ENCODE data around the gene CADM2. TPM values are rescaled to one million over a fixed set of nuclear protein-coding genes. Genes with fewer than 3 reads are reported as not detected.

CADM2 gene
- total and polyA plus RNA-seq, 2 experiments from 2014 or later = 0.09 TPM; not detected in 1

DNA sequence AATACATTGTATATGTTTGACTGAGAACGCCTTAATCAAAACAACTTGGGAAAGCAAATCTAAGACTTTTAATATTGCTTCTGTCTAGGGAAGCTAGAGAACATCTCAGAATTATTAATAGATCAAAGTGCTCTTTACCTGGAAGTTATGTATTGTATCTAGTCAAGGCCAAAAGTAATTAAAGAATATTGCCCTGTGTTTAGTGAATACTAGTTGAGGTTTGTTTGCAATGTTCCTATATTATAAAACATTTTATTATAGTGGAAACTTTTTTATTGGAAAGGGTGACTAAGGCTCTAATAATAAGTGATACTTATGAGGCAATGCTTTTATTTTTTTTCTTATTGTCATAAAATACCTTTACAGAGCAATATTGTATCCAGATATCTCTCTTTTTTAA lies 118.2 kb downstream of the CADM2 start:
- no peak overlapping the region for H3K4me2 ChIP-seq (ENCODE audit: unreplicated experiment)
- H3K36me3 ChIP-seq (ENCODE audit: low read depth) = no peaks in the 10 kb centered on the region
- TF ChIP-seq EZH2phosphoT487 (IDR thresholded peaks at IDR 0.05; ENCODE audit: insufficient read depth, low read depth) (no peak), EZH2 (IDR thresholded peaks at IDR 0.05; ENCODE audit: insufficient read depth, poor library complexity, severe bottlenecking) (no peak)
- DNase-seq = no peak
- no peak overlapping the region for H3K27ac ChIP-seq
- no peaks in the 10 kb centered on the region for H3K9me3 ChIP-seq (ENCODE audit: low read depth)
- no peaks in the 10 kb centered on the region for H4K20me1 ChIP-seq (ENCODE audit: insufficient read depth)
- 58 to 61% methylated on average over 1 of the region's 1 CpG for WGBS, 2 experiments (ENCODE audit: low coverage in 1 of 2, low lambda C conversion rate in 2 of 2, missing lambda C conversion rate in 2 of 2)
- H3K4me3 ChIP-seq = no peak overlapping the region
- no peaks in the 10 kb centered on the region for H3K79me2 ChIP-seq (ENCODE audit: insufficient read depth)
- no peaks in the 10 kb centered on the region for H3F3A ChIP-seq (ENCODE audit: insufficient read depth)
- no peaks in the 10 kb centered on the region for H3K27me3 ChIP-seq (replicated peaks; ENCODE audit: insufficient read depth)
- H3K9ac ChIP-seq = no peak overlapping the region
- in situ Hi-C loops (cut with MboI) = no loop called here
- H2AFZ ChIP-seq = no peak overlapping the region
- no peaks in the 10 kb centered on the region for H3K4me1 ChIP-seq (ENCODE audit: insufficient read depth)
- no peaks in the 10 kb centered on the region for H3K9me2 ChIP-seq (ENCODE audit: insufficient read depth)

DNA sequence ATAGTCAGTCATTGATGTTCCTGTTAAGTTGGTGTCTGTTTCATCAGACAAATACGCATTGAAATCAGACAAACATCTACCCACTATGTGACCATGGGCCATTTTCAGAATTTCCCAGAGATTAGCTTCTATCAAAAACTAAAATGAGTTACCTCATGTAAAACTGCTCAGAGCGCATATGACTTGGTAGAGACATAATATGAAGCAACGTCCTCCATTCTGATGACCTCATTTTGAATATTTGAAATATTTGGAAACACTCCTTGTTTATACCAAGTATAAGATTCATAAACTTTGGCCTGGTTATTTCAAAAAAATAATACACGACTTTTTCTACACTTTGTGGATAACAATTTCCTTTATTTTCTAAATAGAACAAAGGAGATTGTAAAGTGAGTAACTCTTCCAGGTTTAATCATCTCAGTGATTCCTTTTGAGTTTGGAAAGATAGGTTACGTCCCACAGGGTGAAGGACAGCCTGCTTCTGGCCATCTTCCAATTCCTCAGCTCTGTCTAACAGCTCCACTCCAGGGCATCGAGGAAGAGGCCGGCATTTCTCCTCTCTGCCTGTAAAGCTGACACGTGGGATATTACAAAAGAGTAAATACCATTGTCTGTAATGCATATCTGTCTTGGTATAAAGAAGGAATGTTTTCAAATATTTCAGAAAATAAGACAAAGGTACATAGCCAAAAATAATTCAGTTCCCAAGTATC lies 122.6 kb downstream of the CADM2 start:
- Histone ChIP-seq H3K27ac (no peak overlapping the region), H3K79me2 (ENCODE audit: insufficient read depth) (no peaks in the 10 kb centered on the region), H4K20me1 (ENCODE audit: insufficient read depth) (no peaks in the 10 kb centered on the region), H3K4me3 (no peak overlapping the region), H3K36me3 (ENCODE audit: low read depth) (no peaks in the 10 kb centered on the region), H3K9ac (no peak overlapping the region), H3K27me3 (replicated peaks; ENCODE audit: insufficient read depth) (no peaks in the 10 kb centered on the region), H3K9me2 (ENCODE audit: insufficient read depth) (no peaks in the 10 kb centered on the region), H3K9me3 (ENCODE audit: low read depth) (no peaks in the 10 kb centered on the region), H3K4me1 (ENCODE audit: insufficient read depth) (no peaks in the 10 kb centered on the region), H3F3A (ENCODE audit: insufficient read depth) (no peaks in the 10 kb centered on the region), H3K4me2 (ENCODE audit: unreplicated experiment) (no peak overlapping the region), H2AFZ (no peak overlapping the region)
- 29 to 31% methylated on average over 8 of the region's 8 CpGs for WGBS, 2 experiments (ENCODE audit: low coverage in 1 of 2, low lambda C conversion rate in 2 of 2, missing lambda C conversion rate in 2 of 2)
- TF ChIP-seq EZH2phosphoT487 (IDR thresholded peaks at IDR 0.05; ENCODE audit: insufficient read depth, low read depth) (no peak), EZH2 (IDR thresholded peaks at IDR 0.05; ENCODE audit: insufficient read depth, poor library complexity, severe bottlenecking) (no peak)
- in situ Hi-C loops (cut with MboI) = no loop called here
- no peak for DNase-seq

DNA sequence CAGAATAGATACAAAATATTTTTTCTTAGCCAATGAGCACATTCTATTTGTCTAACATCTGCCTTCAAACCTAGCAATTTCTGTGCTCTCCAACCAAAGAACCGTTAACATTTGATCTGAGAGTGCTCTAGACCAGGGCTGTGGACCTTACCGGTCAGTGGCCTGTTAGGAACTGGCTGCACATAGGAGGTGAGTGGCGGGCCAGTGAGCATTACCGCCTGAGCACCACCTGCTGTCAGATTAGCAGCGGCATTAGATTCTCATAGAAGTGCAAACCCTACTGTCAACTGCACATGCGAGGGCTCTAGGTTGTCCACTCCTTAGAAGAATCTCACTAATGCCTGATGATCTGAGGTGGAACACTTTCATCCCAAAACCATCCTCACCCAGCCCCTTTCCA lies 131.7 kb downstream of the CADM2 start:
- no peaks in the 10 kb centered on the region for H3K9me3 ChIP-seq (ENCODE audit: low read depth)
- H3K79me2 ChIP-seq (ENCODE audit: insufficient read depth) = no peaks in the 10 kb centered on the region
- no peaks in the 10 kb centered on the region for H4K20me1 ChIP-seq (ENCODE audit: insufficient read depth)
- H3K9ac ChIP-seq = no peak overlapping the region
- no peak overlapping the region for H2AFZ ChIP-seq
- in situ Hi-C loops (cut with MboI) = no loop called here
- H3K4me1 ChIP-seq (ENCODE audit: insufficient read depth) = no peaks in the 10 kb centered on the region
- no peaks in the 10 kb centered on the region for H3K9me2 ChIP-seq (ENCODE audit: insufficient read depth)
- no peak overlapping the region for H3K4me3 ChIP-seq
- H3K27me3 ChIP-seq (replicated peaks; ENCODE audit: insufficient read depth) = no peaks in the 10 kb centered on the region
- WGBS, 2 experiments (ENCODE audit: low coverage in 1 of 2, low lambda C conversion rate in 2 of 2, missing lambda C conversion rate in 2 of 2) = 39 to 47% methylated on average over 6 of the region's 6 CpGs
- DNase-seq = no peak
- no peaks in the 10 kb centered on the region for H3K36me3 ChIP-seq (ENCODE audit: low read depth)
- TF ChIP-seq EZH2phosphoT487 (IDR thresholded peaks at IDR 0.05; ENCODE audit: insufficient read depth, low read depth) (no peak), EZH2 (IDR thresholded peaks at IDR 0.05; ENCODE audit: insufficient read depth, poor library complexity, severe bottlenecking) (no peak)
- no peak overlapping the region for H3K27ac ChIP-seq
- no peaks in the 10 kb centered on the region for H3F3A ChIP-seq (ENCODE audit: insufficient read depth)
- H3K4me2 ChIP-seq (ENCODE audit: unreplicated experiment) = no peak overlapping the region

DNA sequence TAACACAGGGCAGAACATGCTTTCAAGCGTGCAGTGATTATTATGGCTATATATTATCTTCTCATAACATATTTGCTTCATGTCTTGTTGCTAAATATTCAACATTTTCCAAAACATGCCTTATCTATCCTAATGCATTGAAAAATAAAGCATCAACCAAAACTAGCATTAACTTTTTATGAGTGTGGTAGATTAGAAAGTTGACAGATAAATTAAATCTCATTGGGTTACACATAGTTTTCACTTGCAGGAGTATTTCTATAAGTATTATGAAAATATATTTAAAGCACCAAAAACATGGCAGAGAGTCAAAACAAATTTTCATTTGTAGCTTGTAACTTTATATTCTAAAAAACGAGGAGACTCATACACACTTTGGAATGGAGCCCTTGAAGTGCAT lies 141.5 kb downstream of the CADM2 start:
- no peaks in the 10 kb centered on the region for H3K4me1 ChIP-seq (ENCODE audit: insufficient read depth)
- H3K79me2 ChIP-seq (ENCODE audit: insufficient read depth) = no peaks in the 10 kb centered on the region

More for the DNA sequence above, 141.5 kb downstream of the CADM2 start:
- WGBS, 2 experiments (ENCODE audit: low coverage in 1 of 2, low lambda C conversion rate in 2 of 2, missing lambda C conversion rate in 2 of 2) = 0 to 1% methylated on average over 2 of the region's 2 CpGs
- Histone ChIP-seq H3K9ac (no peak overlapping the region), H3K27ac (no peak overlapping the region), H4K20me1 (ENCODE audit: insufficient read depth) (no peaks in the 10 kb centered on the region), H3K27me3 (replicated peaks; ENCODE audit: insufficient read depth) (no peaks in the 10 kb centered on the region), H3K4me3 (no peak overlapping the region), H3F3A (ENCODE audit: insufficient read depth) (no peaks in the 10 kb centered on the region), H3K4me2 (ENCODE audit: unreplicated experiment) (no peak overlapping the region), H3K36me3 (ENCODE audit: low read depth) (no peaks in the 10 kb centered on the region), H2AFZ (no peak overlapping the region), H3K9me2 (ENCODE audit: insufficient read depth) (no peaks in the 10 kb centered on the region), H3K9me3 (ENCODE audit: low read depth) (no peaks in the 10 kb centered on the region)
- TF ChIP-seq EZH2 (IDR thresholded peaks at IDR 0.05; ENCODE audit: insufficient read depth, poor library complexity, severe bottlenecking) (no peak), EZH2phosphoT487 (IDR thresholded peaks at IDR 0.05; ENCODE audit: insufficient read depth, low read depth) (no peak)
- in situ Hi-C loops (cut with MboI) = no loop called here
- DNase-seq = no peak
